Ammon's horn (tissue), 1 donor: Measurements from ENCODE around the gene IL3RA.
A peak's percentile ranks its signal among the peaks of the same experiment; 100 is the strongest.

ENCODE experiments used
- DNase-seq: peaks from one replicate; pipeline ENCODE4 v3.0.0-alpha.2; 2016; ENCODE audit warnings: low spot score

IL3RA gene

GRCh38 chrX:1384658-1385252 is 48.2 kb downstream of the IL3RA start:
- no peak for DNase-seq

GRCh38 chrX:1385253-1386223 is 49.0 kb downstream of the IL3RA start:
- no peak for DNase-seq

GRCh38 chrX:1386338-1387127 is 49.9 kb downstream of the IL3RA start:
- DNase-seq: no peak

DNA sequence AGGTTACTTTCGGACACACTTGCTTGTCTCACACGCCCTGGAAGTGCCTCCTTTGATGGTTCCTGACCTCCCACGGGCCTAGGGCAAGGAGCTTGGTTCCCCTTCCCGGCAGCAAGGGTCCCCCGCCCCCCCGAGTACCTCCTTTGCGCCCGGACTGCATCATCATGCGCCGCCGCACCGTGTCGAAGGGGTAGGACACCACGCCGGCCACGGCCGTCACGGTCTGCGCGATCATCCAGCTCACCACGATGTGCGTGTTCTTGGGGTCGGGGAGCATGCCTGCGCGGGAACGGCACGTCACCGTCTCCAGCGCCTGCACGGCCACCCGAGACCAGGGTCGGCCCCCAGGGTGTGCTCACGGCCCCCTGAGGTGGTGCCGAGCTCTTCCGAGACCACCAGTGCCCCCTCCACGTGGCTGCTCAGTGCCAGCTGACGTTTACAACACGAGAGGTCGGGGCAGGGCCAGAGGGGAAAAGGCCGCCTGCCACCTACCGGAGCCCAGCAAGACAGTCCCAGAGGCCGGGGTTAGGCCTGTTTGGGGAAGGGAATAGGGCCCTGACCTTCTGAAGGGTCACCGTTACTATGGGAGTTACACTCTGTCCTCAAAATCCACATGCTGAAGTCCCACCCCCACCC is 50.7 kb downstream of the IL3RA start:
- no peak for DNase-seq

- DNase-seq: no peak
Measured at GRCh38 chrX:1388651-1389050, 52.1 kb downstream of the IL3RA start.

- no peak for DNase-seq
Measured at GRCh38 chrX:1389181-1389992, 52.8 kb downstream of the IL3RA start.

GRCh38 chrX:1389993-1390285 is 53.4 kb downstream of the IL3RA start:
- DNase-seq: no peak

DNA sequence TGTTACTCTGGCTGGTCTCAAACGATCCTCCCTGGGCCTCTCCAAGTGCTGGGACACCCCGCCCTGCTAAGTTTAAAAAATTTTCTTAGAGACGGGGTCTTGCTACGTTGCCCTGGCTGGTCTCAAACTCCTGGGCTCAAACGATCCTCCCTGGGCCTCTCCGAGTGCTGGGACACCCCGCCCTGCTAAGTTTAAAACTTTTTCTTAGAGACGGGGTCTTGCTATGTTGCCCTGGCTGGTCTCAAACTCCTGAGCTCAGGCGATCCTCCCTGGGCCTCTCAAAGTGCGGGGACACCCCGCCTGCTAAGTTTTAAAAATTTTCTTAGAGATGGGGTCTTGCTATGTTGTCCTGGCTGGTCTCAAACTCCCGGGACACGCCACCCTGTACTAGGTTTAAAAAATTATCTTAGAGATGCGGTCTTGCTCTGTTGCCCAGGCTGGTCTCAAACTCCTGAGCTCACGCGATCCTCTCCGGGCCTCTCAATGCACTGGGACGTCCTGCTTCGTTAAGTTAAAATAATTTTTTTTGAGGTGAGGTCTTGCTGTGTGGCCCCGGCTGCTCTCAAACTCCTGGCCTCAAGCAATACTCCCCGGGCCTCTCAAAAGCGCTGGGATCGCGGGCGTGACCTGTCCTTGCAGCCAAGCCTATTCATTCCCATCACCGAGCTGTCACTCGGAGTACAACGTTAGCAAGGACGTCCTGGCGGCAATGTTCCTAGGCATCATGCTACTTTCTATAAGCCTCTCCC is 54.2 kb downstream of the IL3RA start:
- no peak for DNase-seq

DNA sequence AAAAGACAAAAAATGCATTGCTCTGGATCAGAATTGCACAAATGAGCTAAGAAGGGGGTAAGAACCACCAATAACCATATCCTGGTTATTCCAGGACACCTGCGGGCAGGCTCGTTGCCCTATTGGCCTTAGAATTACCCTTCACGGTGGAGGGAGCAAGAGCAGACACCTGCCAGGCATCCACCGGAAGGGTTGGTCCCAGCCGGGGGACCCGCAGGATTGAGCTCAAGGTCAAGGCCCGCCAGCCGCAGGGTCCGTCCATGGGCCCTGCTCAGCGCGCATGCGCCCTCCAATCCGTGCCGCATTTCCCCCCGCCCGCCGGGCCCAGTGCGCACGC is 54.8 kb downstream of the IL3RA start:
- DNase-seq: no peak

GRCh38 chrX:1391707-1392375 is 55.3 kb downstream of the IL3RA start, which contains the start of gene SLC25A6:
TSS of gene SLC25A6 (minus strand) at chrX:1392113. CDS start at chrX:1392009, 104 bp downstream.
- DNase-seq: peak; percentile 99

GRCh38 chrX:1392376-1393068 is 55.9 kb downstream of the IL3RA start:
- peak; percentile 69 for DNase-seq

GRCh38 chrX:1393871-1394615 is 57.5 kb downstream of the IL3RA start:
- DNase-seq: no peak

DNA sequence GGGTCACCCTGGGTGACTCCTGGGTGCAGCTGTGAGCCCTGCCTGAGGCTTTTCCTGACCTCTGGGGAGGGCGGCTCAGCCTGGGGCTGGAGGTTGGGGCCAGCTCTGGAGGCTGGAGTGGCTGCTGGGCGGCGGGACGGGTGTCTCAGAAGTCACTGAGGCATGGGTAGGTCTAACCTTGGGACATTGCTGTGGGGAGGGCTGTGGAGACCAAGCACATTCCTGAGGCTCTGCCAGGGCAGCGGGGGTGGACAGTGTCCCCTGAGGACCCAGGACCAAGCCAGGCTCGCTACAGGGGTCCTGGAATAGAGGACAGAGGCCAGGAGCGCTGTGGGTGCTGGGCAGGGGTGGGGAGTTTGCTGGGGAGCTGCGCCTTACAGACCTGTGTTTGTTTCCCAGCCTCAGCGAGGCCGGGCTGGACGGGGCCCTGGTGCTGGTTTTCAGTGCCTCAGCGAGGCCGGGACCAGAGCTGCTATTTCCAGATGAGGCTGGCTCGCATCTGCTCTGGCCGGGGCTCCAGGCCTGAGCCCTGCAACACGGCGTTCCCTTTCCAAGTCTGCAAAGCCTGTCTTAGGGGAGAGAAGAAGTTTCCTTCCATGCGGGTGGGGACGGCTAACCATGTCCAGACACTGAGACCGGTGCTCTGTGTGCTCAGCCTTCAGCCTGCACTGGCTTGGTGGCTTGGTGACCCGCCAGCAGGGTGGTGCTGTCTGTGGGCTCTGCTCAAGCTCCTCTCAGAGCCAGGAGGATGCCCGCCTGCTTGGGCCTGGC is 58.3 kb downstream of the IL3RA start:
- no peak for DNase-seq

- DNase-seq: no peak
Measured at GRCh38 chrX:1395646-1396216, 59.1 kb downstream of the IL3RA start.

DNA sequence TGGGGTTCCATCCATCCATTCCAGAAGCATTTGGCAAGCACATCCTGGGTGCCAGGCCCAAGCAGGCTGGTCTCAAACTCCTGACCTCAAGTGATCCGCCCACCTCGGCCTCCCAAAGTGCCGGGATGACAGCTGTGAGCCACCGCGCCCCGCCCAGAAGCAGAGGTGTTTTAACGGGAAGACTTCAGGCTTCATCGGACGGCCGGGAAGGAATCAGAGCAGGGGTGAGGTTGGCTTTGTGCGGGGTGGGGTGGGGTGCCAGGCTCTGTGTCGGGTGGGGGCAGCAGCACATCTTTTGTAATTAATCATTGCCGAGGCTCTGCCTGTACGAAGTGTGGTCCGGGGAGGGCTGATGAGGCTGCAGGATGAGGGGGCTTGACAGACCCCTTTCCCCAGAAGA is 60.4 kb downstream of the IL3RA start:
- DNase-seq: no peak

- DNase-seq: no peak
Measured at GRCh38 chrX:1397441-1398270, 61.1 kb downstream of the IL3RA start.
